Thyroid gland (tissue), 4 donors: ENCODE data around the gene FIBIN. TPM values are rescaled to one million over a fixed set of nuclear protein-coding genes. Genes with fewer than 3 reads are reported as not detected.

ENCODE experiments used
- DNase-seq, 2 donors: peaks; one replicate each; pipeline ENCODE4 v3.0.0-alpha.2; 2019
- H3K27ac ChIP-seq, 3 donors: fragments of 200-600 bp; sonication (generic); 1 replicate in 2 of 3; 2 replicates in 1 of 3; pipeline ENCODE4 v1.5.1; 2016 to 2019; ENCODE audit warnings: mild to moderate bottlenecking in 1 of 3, moderate library complexity in 1 of 3
- H3K27me3 ChIP-seq: fragments of 200-600 bp; sonication (generic); one replicate; pipeline ENCODE4 v1.5.1; 2019
- H3K36me3 ChIP-seq, 2 donors: fragments of 200-600 bp; sonication (generic); one replicate each; pipeline ENCODE4 v1.5.1; 2016 to 2019
- H3K4me1 ChIP-seq, 2 donors: fragments of 200-600 bp; sonication (generic); one replicate each; pipeline ENCODE4 v1.5.1; 2017 to 2019
- H3K4me3 ChIP-seq, 3 donors: fragments of 200-600 bp; sonication (generic); replicated peaks in 1 of 3; 1 replicate in 2 of 3; 2 replicates in 1 of 3; pipeline ENCODE4 v1.5.1; 2016; ENCODE audit warnings: mild to moderate bottlenecking in 1 of 3
- H3K9me3 ChIP-seq: fragments of 200-600 bp; sonication (generic); one replicate; pipeline ENCODE4 v1.5.1; 2017
- POLR2A ChIP-seq, 2 donors: fragments of 450-650 bp; IDR thresholded peaks; one replicate each; pipeline ENCODE4 v1.6.1; 2017; ENCODE audit warnings: antibody characterized with exemption in 2 of 2, mild to moderate bottlenecking in 2 of 2, moderate library complexity in 1 of 2
- WGBS, 2 donors: methylation state at CpG; one replicate each; pipeline ENCODE4 v1.1.5; 2017; 5-methylcytosine and 5-hydroxymethylcytosine counted together
- intact Hi-C: fragments of 100-400 bp; cut with DNase I; formaldehyde crosslinking; loops from one replicate; pipeline ENCODE4 v1.15.1; 2023
- total RNA-seq, 4 donors: library from RNA; depleted of rRNA; stranded (reverse); fragments of >200 nt; gene quantifications; one replicate each; pipeline ENCODE4 v1.2.3, GENCODE V29; 2016
- TF ChIP-seq, protein P1 (sequence below), 6 experiments: fragments of 200-600 bp in 3 of 6; fragments of 450-650 bp in 3 of 6; sonication (generic) in 3 of 6; IDR thresholded peaks; one replicate each; pipeline ENCODE4 v1.5.1; 2016 to 2019; ENCODE audit warnings: antibody characterized with exemption in 6 of 6, mild to moderate bottlenecking in 2 of 6, inconsistent platforms in 1 of 6, moderate library complexity in 1 of 6

FIBIN gene
- total RNA-seq = 10 to 100 TPM; 15.3 to 24.7 (median 19.8) TPM

DNA sequence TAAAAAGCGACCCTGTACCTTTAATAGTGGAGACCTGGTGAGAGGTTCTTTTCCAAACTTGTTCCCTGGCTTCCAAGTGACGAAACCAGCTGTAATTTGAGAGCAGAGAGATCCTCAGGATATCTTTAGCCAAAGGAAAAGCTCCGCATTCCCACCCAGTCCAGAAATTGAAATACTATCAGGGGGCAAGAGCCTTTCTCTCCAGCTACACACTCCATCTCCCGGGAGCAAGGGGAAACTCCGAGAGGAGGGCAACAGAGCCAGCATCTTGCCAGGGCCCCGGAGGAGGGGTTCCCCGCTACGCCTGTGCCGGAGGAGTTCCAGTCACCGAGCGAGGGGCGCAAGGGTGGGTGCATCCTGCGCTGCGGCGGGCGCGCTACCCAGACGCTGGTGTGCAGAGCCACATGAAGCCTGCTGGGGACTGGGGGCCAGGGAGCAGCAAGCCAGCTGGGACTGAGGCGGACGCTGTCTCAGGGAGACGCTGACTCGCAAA is at the start of gene FIBIN:
Gene FIBIN, plus strand, starts transcription at position 148 of the 493 bp plus-strand sequence. CDS start 415 bp downstream, outside the sequence.
- Histone ChIP-seq H3K9me3 (no peaks in the 10 kb centered on the region), H3K4me1 (peaks cover 5 to 6% of the 10 kb centered on the region in 2 donors), H3K36me3 (no peaks in the 10 kb centered on the region), H3K27me3 (no peaks in the 10 kb centered on the region), H3K4me3 (peak within 1 kb of the TSS; percentile 20 to 60 (median 49)), H3K27ac (peak within 1 kb of the TSS; percentile 48 to 78 (median 73))
- WGBS, 2 donors = 1 to 6% methylated on average over 5 to 8 of the region's 22 CpGs
- intact Hi-C loops = no loop called here
- peak; percentile 45 to 49 for DNase-seq
- TF ChIP-seq POLR2A (IDR thresholded peaks at IDR 0.05) = peak in 1 of 2 donors; percentile 70
- TF ChIP-seq, protein P1, sequence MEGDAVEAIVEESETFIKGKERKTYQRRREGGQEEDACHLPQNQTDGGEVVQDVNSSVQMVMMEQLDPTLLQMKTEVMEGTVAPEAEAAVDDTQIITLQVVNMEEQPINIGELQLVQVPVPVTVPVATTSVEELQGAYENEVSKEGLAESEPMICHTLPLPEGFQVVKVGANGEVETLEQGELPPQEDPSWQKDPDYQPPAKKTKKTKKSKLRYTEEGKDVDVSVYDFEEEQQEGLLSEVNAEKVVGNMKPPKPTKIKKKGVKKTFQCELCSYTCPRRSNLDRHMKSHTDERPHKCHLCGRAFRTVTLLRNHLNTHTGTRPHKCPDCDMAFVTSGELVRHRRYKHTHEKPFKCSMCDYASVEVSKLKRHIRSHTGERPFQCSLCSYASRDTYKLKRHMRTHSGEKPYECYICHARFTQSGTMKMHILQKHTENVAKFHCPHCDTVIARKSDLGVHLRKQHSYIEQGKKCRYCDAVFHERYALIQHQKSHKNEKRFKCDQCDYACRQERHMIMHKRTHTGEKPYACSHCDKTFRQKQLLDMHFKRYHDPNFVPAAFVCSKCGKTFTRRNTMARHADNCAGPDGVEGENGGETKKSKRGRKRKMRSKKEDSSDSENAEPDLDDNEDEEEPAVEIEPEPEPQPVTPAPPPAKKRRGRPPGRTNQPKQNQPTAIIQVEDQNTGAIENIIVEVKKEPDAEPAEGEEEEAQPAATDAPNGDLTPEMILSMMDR (IDR thresholded peaks at IDR 0.05) = no peak

DNA sequence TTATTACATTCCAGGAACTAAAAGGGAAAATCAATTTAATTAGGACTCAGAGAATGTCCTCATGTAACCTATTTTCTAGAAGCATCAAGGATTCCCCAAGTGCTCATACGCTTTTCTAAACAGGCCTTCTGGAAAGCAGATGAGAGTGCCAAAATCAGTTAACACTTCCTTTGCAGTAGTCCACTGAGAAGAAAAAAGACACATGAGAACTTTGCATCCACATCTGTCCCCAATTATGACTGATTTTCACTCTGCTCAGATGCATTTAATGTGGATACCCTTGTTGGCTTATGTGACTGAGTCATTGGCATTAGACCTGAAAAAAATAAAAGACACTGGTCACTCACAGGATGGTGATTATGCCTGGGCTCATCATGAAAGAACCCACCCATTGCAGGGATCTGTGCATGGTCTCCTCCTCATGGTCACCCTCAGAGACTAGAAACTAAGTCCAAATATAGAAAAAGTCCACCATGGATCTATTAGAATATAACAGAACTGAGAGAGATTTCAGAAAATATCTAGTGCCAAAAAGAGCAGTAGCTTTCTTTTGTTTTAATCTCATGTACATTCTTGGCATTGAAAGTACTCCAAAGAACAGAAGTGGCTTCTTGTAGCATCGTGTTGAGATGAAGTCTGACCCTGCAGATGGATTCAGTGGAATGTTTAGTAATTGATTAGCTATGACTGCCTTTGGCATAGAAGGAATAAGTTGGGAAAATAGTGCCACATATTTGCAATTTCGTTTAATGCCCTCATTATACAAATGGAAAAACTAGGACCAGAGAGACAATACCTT is 48.8 kb upstream of the FIBIN start:
- Histone ChIP-seq H3K36me3 (no peaks in the 10 kb centered on the region), H3K27ac (peak overlapping the region; percentile 51 to 88 (median 51)), H3K27me3 (no peaks in the 10 kb centered on the region), H3K9me3 (no peaks in the 10 kb centered on the region), H3K4me1 (peaks cover 47 to 58% of the 10 kb centered on the region in 2 donors), H3K4me3 (no peak overlapping the region)
- TF ChIP-seq POLR2A (IDR thresholded peaks at IDR 0.05) = no peak
- TF ChIP-seq, protein P1 (IDR thresholded peaks at IDR 0.05) = no peak
- WGBS, 2 donors = 23 to 32% methylated on average over 3 of the region's 3 CpGs
- intact Hi-C loops = no loop called here
- no peak for DNase-seq

DNA sequence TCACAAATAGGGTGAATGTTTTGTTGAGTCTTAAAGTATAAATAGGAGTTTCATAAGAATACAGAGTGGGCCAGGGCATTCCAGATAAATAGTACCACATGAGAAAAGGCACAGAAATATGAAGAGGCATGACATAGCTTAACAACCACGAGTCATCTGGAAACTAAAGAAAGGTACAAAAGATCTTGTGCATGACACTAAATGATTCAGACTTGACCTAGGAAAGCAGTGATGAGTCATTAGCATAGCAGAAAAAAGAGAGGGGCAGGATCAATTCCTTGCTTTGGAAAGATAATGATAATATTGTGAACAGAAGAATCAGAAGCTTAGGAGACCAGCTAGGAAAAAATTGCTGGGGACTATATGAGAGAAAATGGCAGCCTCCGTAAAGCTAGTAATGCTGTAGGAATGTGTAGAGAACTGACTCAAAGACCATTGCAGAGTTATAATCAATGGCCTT is 47.6 kb upstream of the FIBIN start:
- Histone ChIP-seq H3K4me1 (peaks cover 47 to 64% of the 10 kb centered on the region in 2 donors), H3K27ac (peak overlapping the region; percentile 51 to 88 (median 51)), H3K4me3 (no peak overlapping the region), H3K27me3 (no peaks in the 10 kb centered on the region), H3K9me3 (no peaks in the 10 kb centered on the region), H3K36me3 (no peaks in the 10 kb centered on the region)
- DNase-seq = no peak
- WGBS, 2 donors = 84 to 91% methylated on average over 2 of the region's 2 CpGs
- TF ChIP-seq POLR2A (IDR thresholded peaks at IDR 0.05) = no peak
- TF ChIP-seq, protein P1 (IDR thresholded peaks at IDR 0.05) = no peak
- intact Hi-C loops = no loop called here

DNA sequence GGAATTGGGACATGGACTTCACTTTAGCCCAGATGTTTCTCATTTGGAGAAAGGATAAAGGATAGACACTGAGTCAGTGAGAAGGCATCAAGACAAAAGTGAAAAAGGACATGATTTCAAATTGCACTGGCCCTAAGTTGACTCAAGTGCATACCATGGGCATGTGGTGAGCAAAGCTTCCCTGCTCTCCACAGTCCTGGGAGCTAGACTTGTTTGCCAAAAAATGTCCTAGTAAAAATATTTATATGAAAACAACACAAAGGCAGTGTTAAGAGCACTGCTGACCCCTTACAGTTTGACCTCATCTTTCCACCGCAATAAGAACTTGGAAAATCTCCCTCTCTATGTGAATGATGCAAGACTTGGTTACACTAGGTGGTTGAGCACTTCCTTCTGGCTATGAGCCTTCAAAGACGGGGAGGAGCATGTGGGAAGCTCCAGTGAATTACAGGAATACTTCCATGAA is 46.5 kb upstream of the FIBIN start:
- Histone ChIP-seq H3K4me3 (no peak overlapping the region), H3K27me3 (no peaks in the 10 kb centered on the region), H3K4me1 (peaks cover 47 to 71% of the 10 kb centered on the region in 2 donors), H3K9me3 (no peaks in the 10 kb centered on the region), H3K27ac (peak overlapping the region; percentile 51 to 88 (median 51)), H3K36me3 (no peaks in the 10 kb centered on the region)
- peak in 1 of 2 donors; percentile 16 for TF ChIP-seq POLR2A (IDR thresholded peaks at IDR 0.05)
- TF ChIP-seq, protein P1 (IDR thresholded peaks at IDR 0.05) = no peak
- intact Hi-C loops = no loop called here
- WGBS, 2 donors = 17 to 22% methylated on average over 2 of the region's 2 CpGs
- DNase-seq = peak; percentile 62 to 65
